KBM-7 (cell line): ENCODE data around the gene DHRS7B.
"Not testable (repeated sequence)": the region's sequence is repeated elsewhere in the genome, so short reads cannot be mapped to it uniquely, and the experiment has no call there.

Source experiments
- DNase-seq: peaks from one replicate; pipeline ENCODE4 v3.0.0-alpha.2; 2015
- in situ Hi-C: fragments of 300-500 bp; cut with MboI; formaldehyde crosslinking; loops from 2 replicates; pipeline ENCODE4 v1.14.3; 2020; ENCODE audit warnings: low sequenced_read_pairs, low pct_unique_long_range_greater_than_20kb, mixed read lengths

DHRS7B gene

GRCh38 chr17:21171309-21171922, 44.7 kb downstream of the DHRS7B start:
- in situ Hi-C loops = no loop called here
- no peak for DNase-seq

DNA sequence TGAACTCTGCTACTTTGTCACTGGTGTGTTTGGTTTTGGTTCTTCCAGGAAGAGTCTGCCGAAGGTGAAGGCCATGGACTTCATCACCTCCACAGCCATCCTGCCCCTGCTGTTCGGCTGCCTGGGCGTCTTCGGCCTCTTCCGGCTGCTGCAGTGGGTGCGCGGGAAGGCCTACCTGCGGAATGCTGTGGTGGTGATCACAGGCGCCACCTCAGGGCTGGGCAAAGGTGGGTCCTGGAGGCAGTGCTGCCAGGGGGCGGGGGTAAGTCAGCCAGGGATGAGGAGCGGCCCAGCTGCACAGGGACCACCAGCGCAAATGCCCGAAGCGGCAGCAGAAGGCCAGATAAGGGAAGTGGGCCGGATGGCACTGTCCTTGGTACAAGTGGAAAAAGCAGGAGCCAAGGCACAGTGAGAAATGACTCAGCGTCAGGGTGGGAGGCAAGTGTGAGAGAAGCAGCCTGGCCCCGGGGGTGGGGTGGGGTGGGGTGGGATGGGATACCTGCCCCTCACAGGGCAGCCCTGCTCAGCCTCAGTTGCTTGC, 45.3 kb downstream of the DHRS7B start:
- in situ Hi-C loops = no loop called here
- no peak for DNase-seq

DNA sequence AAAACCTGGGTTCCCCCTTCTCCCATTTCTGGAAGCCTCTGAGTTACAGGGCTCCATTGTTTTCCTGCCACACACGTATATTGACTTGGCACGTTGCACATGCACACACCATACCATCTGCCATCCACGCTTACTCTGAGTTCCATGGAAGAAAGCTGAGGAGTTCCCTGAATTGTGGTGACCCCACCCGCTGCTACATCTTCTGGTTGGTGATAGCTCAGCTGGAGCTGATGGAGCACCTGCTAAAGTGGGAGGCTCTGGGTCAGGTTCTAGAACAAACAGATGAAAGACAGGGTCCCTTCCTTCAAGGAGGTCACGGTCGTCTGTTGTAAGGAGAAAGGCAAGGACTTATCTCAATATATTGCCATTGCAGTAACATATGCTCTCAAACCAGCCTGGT, 46.1 kb downstream of the DHRS7B start:
- in situ Hi-C loops = no loop called here
- no peak for DNase-seq

DNA sequence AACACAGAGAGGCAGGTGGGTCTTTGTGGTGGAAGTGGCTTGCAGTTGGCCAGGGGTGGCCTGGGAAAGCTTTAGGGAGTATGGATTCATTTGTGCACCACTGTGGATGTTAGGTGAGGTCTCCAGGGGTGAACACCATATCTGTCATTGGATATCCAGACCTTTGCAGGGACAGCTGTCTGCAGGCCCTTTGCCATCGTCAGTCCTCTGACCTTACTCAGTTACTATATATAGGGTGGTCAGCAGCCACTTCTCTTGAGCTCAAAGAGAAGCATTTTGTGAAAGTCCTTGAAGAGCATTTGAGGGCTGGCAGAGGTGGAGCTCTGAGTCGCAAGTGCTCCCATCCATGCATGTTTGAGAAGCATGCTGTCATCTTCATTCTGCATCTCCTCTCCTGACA, 46.8 kb downstream of the DHRS7B start:
- no peak for DNase-seq
- in situ Hi-C loops = no loop called here

GRCh38 chr17:21174186-21174585, 47.4 kb downstream of the DHRS7B start:
- no peak for DNase-seq
- in situ Hi-C loops = no loop called here

DNA sequence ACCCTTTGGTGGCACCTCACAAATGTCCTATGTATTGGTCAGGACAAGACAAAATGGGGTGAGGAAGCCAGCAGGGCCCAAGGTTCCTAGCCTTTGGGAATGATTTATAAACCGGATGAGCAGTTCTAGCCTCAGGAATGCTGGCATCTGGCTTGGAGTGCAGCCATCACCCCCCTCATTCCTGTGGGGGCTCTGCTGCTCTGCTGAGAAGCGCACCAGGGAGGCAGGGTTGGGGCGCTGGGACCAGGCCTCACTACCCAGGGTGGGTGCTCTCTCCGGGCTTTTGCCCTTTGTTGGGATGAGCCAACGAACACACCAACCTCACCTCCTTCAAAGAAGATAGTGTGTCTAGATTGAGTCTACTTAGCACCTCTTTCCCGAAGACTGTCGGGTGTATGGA, 47.9 kb downstream of the DHRS7B start:
- DNase-seq = no peak
- in situ Hi-C loops = no loop called here

GRCh38 chr17:21176773-21177395, 50.1 kb downstream of the DHRS7B start:
- DNase-seq = no peak

DNA sequence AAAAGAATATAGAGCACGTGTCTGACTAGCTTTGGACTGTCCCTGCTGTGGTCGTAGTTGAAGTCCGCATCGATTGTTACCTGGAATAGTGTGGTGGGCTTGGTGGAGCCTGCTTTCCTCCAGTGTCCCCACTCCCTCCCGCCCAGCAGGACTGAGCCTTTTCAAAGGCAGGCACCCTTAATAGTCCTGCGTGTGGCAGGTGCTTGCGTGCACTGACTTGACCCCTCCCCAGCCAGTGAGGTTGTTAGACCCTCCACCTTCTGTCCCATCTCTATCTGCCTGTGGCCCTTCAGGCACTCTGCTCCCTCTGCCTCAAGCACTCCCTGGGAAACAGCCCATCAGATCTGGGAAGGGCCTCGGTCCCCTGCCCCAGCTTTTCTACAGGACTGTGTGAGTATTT, 50.6 kb downstream of the DHRS7B start:
- DNase-seq = no peak
- in situ Hi-C loops = no loop called here

More at GRCh38 chr17:21176773-21177395, 50.1 kb downstream of the DHRS7B start:
- in situ Hi-C loops = no loop called here

GRCh38 chr17:21177854-21178600, 51.3 kb downstream of the DHRS7B start:
- in situ Hi-C loops = no loop called here
- no peak for DNase-seq

DNA sequence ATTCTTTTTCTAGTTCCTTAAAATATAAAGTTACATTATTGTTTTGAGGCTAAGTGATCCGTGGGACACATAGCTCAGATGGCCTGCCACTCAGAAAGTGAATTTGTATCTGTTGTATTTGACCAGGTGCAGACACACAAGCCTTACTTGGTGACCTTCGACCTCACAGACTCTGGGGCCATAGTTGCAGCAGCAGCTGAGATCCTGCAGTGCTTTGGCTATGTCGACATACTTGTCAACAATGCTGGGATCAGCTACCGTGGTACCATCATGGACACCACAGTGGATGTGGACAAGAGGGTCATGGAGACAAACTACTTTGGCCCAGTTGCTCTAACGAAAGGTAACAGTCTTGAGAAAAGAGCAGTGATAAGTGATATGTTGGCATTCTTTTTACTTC, 56.7 kb downstream of the DHRS7B start:
- in situ Hi-C loops = no loop called here
- DNase-seq = no peak

GRCh38 chr17:21184570-21184969, 57.8 kb downstream of the DHRS7B start:
- DNase-seq = no peak
- in situ Hi-C loops = no loop called here

DNA sequence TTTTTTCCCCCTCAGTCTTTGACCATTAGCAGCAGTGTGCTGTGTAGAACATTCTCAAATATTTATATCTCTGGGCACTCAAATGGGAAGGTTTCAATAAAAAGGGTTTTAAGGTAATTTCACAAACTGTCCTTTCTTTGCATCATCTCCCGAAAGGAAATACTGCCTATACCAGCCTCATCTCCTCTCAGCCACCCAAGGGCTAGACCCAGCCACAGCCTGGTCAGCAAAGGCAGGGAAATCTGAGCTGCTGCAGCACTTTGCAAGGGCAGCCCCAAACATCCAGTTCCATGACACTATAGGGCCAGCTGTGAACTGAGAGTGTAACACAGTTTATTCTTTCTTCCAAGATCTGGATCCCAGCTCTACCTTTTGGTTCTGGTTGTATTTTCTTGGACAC, 58.3 kb downstream of the DHRS7B start:
- in situ Hi-C loops = no loop called here
- no peak for DNase-seq

DNA sequence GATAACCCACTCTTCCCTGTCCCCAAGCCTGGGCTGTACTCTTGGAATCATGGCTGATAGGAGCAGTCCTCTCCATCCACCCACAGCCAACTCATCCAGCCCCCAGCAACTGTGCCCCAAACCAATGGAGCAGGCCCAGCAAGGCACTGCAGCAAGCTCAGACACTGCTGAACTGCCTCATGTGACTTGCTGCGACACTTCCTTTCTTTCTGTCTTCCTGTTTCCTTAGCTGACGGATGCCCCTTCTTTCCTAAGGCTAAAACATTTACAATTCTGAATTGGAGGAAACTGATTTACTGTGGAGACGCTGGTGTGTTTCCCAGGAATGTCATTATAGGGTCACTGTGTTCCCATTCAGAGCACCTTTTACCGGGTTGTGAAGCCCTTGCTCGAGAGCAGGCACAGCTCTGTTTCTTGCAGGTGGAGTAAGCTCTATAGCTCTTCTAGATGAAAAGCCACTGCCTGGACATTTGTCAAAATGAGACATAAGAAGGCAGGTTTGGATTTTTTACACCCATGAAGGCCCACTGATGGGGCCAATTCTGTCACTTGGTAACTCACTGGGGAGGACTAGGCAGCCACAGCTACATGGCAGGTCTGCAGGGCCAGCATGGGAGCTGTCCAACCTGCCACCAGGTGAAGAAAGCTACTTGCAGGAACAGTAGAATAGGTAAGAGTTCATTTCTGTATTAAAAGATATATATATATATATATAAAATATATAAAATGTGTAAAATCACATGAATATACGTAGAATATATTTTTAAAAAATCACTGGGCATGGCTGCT, 59.8 kb downstream of the DHRS7B start:
- no peak for DNase-seq
- in situ Hi-C loops = no loop called here

DNA sequence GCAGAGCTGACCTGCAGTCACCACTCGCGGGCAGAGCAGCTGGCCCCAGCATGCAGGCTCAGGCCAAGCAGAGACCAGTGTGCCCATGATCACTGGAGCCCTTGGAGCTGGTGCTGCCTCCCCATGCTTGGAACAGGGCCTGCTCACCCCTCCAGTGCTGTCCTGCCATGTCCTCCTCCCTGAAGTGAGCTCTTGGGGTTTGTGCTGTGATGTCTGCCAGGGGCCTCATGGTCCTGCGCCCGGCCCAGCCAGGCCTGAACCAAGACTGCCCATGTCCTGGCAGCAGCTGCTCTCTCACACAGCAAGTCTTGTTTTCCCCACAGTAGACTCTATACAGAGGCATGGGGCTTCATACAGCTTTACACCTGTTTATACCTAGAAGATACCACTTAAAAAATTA, 62.6 kb downstream of the DHRS7B start:
- in situ Hi-C loops = no loop called here
- DNase-seq = no peak

- in situ Hi-C loops = no loop called here
Measured at GRCh38 chr17:21190078-21190477, 63.3 kb downstream of the DHRS7B start.

GRCh38 chr17:21191698-21192097, 64.9 kb downstream of the DHRS7B start:
- in situ Hi-C loops = no loop called here
- DNase-seq = no peak

More at GRCh38 chr17:21190078-21190477, 63.3 kb downstream of the DHRS7B start:
- no peak for DNase-seq

DNA sequence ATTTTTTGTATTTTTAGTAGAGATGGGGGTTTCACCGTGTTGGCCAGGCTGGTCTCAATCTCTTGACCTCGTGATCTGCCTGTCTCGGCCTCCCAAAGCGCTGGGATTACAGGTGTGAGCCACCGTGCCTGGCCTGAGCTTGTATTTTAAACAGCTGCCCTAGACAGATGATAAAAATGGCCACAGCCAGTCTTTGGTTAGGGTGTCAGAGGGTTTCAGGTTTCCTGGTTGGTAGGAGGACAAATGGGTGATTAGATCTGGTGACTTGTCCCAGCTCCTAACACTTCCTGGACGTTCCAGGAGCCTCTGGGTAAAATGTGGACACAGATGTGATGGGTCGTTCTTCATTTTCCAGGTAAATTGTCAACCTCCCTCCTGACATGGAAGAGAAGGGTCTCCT, 65.7 kb downstream of the DHRS7B start:
- DNase-seq, in situ Hi-C loops: not testable (repeated sequence)

DNA sequence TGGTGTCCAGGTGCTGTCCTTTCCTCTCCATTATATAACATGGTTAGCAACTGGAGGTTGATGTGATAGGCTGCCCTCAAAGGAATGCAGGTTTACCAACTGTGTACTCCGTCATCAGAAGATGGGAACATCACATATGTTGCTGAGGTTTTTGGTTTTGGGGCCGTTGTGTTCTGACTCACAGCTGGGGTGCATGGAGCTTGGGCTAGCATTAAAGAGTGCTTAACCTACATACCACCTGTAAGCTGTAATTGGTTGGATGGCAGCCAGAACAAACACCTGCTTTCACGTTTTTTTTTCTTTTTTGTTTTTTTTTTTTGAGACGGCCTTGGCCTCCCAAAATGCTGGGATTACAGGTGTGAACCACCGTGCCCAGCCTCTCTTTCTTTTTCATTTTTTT, 66.3 kb downstream of the DHRS7B start:
- in situ Hi-C loops = no loop called here
- no peak for DNase-seq

DNA sequence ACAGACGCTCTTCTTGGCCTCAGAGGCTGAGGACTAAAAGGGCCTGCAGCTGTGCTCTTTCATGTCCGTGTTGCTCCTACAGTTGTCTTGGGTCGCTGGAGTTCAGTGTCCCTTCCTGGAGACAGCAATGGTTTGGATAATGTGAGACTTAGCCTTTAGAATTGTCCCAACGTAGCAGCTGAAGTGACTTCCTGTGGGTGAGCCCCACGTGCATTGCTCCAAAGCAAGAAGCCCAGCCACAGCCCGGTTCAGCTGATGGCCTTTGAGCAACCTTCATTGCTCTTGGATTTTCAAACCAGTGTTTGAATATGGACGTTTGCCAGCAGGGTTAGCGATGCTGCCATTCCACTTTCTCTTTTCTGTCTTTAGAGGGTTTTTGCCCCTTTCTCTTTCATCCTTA, 67.5 kb downstream of the DHRS7B start:
- in situ Hi-C loops = no loop called here
- DNase-seq = no peak

DNA sequence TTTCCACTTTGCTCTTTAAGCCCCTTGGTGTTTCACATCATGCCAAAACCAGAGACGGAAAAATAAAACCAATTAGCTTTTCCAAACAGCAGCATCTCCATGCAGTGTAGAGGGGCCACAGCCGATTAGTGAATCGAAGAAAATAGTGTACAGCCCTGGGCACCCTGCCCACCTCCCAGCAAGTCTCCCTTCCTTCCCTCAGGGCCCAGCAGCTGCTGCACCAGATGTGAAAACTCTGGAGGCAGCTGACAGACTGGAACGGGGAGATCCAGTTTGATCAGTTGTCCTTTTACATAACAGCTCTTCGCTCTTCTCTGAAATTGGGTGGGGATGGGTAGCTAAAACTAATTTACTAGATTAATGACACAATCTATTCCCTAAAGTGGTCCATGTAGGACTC, 67.9 kb downstream of the DHRS7B start:
- in situ Hi-C loops = no loop called here
- no peak for DNase-seq
